Panc1 (cell line): ENCODE measurements around the gene PRR20G. TPM values are rescaled to one million over a fixed set of nuclear protein-coding genes. Genes with fewer than 3 reads are reported as not detected.

ENCODE experiments used
- ATAC-seq: fragments of 200-7000 bp; cut with Tn5 transposase; 2 replicates; pipeline ENCODE4 v1.9.1; 2020; ENCODE audit warnings: mild to moderate bottlenecking, moderate library complexity
- BruUV-seq: library from RNA; stranded (reverse); fragments of 400-500 nt; replicated peaks from 2 replicates; lab custom pipeline; 2021; lab: Mats Ljungman, UMichigan
- CTCF ChIA-PET: fragments of 300-600 bp; sonication (Branson Sonifier 250); formaldehyde crosslinking; loops from one replicate; lab custom pipeline; 2022; ENCODE audit warnings: antibody characterized with exemption; lab: Charles Lee
- POLR2A ChIA-PET: fragments of 300-600 bp; sonication (Branson Sonifier 250); formaldehyde crosslinking; loops from one replicate; lab custom pipeline; 2022; ENCODE audit warnings: antibody characterized with exemption; lab: Charles Lee
- DNase-seq: peaks from one replicate; pipeline ENCODE4 v3.0.0-alpha.2; 2010; ENCODE audit warnings: low read depth, low spot score
- H3K27ac ChIP-seq: 2 replicates; pipeline ENCODE4 v1.5.1; 2011; ENCODE audit warnings: mild to moderate bottlenecking, low read length, inconsistent platforms
- H3K27me3 ChIP-seq: fragments of 200-500 bp; sonication (Bioruptor generic); 2 replicates; pipeline ENCODE4 v1.6.0; 2014; ENCODE audit warnings: low read length, inconsistent platforms; ENCODE audit not compliant: control insufficient read depth, insufficient read depth
- H3K36me3 ChIP-seq: fragments of 200-500 bp; sonication (Bioruptor generic); 2 replicates; pipeline ENCODE4 v1.5.1; 2014; ENCODE audit warnings: inconsistent platforms, mild to moderate bottlenecking, low read length, moderate library complexity; ENCODE audit not compliant: control insufficient read depth, insufficient read depth
- H3K4me1 ChIP-seq: 2 replicates; pipeline ENCODE4 v1.5.1; 2011; ENCODE audit warnings: inconsistent platforms, mild to moderate bottlenecking, low read length, moderate library complexity; ENCODE audit not compliant: control insufficient read depth, insufficient read depth
- H3K4me3 ChIP-seq, 2 experiments: 2 replicates each; pipeline ENCODE4 v1.5.1; 2011 to 2012; ENCODE audit warnings: low read depth in 2 of 2, low read length in 2 of 2, mild to moderate bottlenecking in 2 of 2, inconsistent platforms in 1 of 2, moderate library complexity in 1 of 2
- H3K9me3 ChIP-seq: fragments of 200-500 bp; sonication (Bioruptor generic); 2 replicates; pipeline ENCODE4 v1.5.1; 2014; ENCODE audit warnings: low read depth, mild to moderate bottlenecking, inconsistent platforms, low read length, moderate library complexity; ENCODE audit not compliant: control insufficient read depth, insufficient read depth
- POLR2AphosphoS5 ChIP-seq: IDR thresholded peaks from 2 replicates; pipeline ENCODE4 v1.6.1; 2012; ENCODE audit warnings: mild to moderate bottlenecking, low read depth, low read length, moderate library complexity
- REST ChIP-seq, 2 experiments: IDR thresholded peaks; 2 replicates each; pipeline ENCODE4 v1.6.1; 2011 to 2012; ENCODE audit warnings: low read depth in 2 of 2, control low read depth in 1 of 2, low read length in 1 of 2, mild to moderate bottlenecking in 1 of 2, moderate library complexity in 1 of 2; ENCODE audit not compliant: insufficient read depth in 1 of 2
- SIN3A ChIP-seq: IDR thresholded peaks from 2 replicates; pipeline ENCODE4 v1.6.1; 2012; ENCODE audit warnings: low read depth, mild to moderate bottlenecking, low read length, moderate library complexity, borderline replicate concordance; ENCODE audit not compliant: insufficient read depth
- TCF7L2 ChIP-seq: IDR thresholded peaks from 2 replicates; pipeline ENCODE4 v1.6.1; 2011; ENCODE audit warnings: mild to moderate bottlenecking, low read depth, low read length, inconsistent platforms
- in situ Hi-C: cut with HindIII; loops from 2 replicates; pipeline ENCODE4 v1.10.0; 2016; ENCODE audit warnings: low sequenced_read_pairs, low pct_unique_long_range_greater_than_20kb
- intact Hi-C: fragments of 100-400 bp; cut with micrococcal nuclease; formaldehyde crosslinking; loops from one replicate; pipeline ENCODE4 v1.10.0; 2022; ENCODE audit not compliant: unreplicated experiment
- total RNA-seq: library from RNA; stranded (reverse); gene quantifications from one replicate; pipeline ENCODE4 v1.2.1, GENCODE V29; 2021; ENCODE audit not compliant: unreplicated experiment
- TF ChIP-seq, protein P1 (sequence below): fragments of 450-650 bp; IDR thresholded peaks from 2 replicates; pipeline ENCODE4 v1.5.1; 2017; ENCODE audit warnings: mild to moderate bottlenecking

The PRR20G gene
- total RNA-seq, 1 experiment from 2014 or later: not detected

DNA sequence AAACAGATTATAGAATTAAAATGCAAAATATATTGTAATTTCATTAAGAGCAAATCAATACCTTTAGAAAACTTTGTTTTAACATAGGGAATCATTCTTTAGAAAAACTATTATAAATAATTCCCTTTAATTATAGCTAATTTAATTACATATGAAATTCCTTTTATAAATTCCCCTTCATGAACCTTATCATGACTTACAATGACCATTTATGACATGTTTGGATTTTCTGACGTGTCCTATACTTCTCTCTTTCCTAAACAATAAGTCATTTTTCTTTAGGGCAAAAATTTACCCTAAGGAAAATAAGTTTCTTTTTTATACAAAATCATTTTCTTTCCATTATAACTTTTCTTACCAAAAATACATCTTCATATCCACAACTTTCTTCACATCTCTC lies 37.8 kb downstream of the PRR20G start:
- BruUV-seq: no TSS peak
- Histone ChIP-seq H3K4me3 (no peak overlapping the region), H3K36me3 (no peaks in the 10 kb centered on the region), H3K27ac (no peak overlapping the region), H3K27me3 (no peaks in the 10 kb centered on the region; the same call in 1 of the 2 replicates), H3K9me3 (peaks cover 18% of the 10 kb centered on the region), H3K4me1 (no peaks in the 10 kb centered on the region)
- ATAC-seq (no peak), DNase-seq (no peak)
- TF ChIP-seq REST (IDR thresholded peaks at IDR 0.05; ENCODE audit: insufficient read depth in 1 of 2, low read depth in 2 of 2, low read length in 1 of 2) (no peak), SIN3A (no peak), POLR2AphosphoS5 (no peak), TCF7L2 (no peak)
- TF ChIP-seq, protein P1, sequence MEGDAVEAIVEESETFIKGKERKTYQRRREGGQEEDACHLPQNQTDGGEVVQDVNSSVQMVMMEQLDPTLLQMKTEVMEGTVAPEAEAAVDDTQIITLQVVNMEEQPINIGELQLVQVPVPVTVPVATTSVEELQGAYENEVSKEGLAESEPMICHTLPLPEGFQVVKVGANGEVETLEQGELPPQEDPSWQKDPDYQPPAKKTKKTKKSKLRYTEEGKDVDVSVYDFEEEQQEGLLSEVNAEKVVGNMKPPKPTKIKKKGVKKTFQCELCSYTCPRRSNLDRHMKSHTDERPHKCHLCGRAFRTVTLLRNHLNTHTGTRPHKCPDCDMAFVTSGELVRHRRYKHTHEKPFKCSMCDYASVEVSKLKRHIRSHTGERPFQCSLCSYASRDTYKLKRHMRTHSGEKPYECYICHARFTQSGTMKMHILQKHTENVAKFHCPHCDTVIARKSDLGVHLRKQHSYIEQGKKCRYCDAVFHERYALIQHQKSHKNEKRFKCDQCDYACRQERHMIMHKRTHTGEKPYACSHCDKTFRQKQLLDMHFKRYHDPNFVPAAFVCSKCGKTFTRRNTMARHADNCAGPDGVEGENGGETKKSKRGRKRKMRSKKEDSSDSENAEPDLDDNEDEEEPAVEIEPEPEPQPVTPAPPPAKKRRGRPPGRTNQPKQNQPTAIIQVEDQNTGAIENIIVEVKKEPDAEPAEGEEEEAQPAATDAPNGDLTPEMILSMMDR: no peak
- CTCF ChIA-PET: interaction anchor here (0.6 kb wide), 1 partner anchor 176 kb away, joined by 6 read pairs; no protein-coding TSS in a partner anchor
- intact Hi-C loops (loop anchor here (10.0 kb wide), 1 partner anchor 205 kb away; no protein-coding TSS in a partner anchor), in situ Hi-C loops (no loop called here)
- POLR2A ChIA-PET: interaction anchor here (0.7 kb wide), 1 partner anchor 623 kb away, joined by 3 read pairs; no protein-coding TSS in a partner anchor

DNA sequence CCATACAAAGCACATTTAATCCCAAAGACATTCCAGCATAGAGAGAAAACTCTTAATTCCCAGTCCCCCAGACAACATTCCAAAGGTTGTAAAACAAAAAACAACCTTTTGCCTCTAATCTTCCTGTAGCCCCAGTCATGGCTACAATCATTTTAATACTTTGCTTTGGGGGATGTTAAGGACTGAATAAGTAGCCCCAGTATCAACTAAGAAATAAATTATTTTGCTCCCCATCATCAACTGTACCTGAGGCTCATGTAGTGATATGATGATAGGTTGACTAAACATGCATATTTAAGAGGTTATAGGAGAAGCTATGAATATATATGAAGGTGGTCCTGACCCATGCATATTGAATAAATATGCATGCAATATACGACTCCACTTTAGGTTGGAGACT lies 40.6 kb downstream of the PRR20G start:
- peaks cover 2% of the 10 kb centered on the region; the same call in 1 of the 2 replicates for H3K27me3 ChIP-seq
- TF ChIP-seq POLR2AphosphoS5: no peak
- TF ChIP-seq TCF7L2: no peak
- no peak for TF ChIP-seq SIN3A
- no peak for TF ChIP-seq REST (IDR thresholded peaks at IDR 0.05; ENCODE audit: insufficient read depth in 1 of 2, low read depth in 2 of 2, low read length in 1 of 2)
- TF ChIP-seq, protein P1: no peak
- no peak overlapping the region for H3K27ac ChIP-seq
- DNase-seq (no peak), ATAC-seq (no peak)
- H3K36me3 ChIP-seq: no peaks in the 10 kb centered on the region
- no peaks in the 10 kb centered on the region for H3K4me1 ChIP-seq
- CTCF ChIA-PET: no interaction called here
- no peak overlapping the region for H3K4me3 ChIP-seq
- BruUV-seq: no TSS peak
- in situ Hi-C loops (no loop called here), intact Hi-C loops (no loop called here)
- H3K9me3 ChIP-seq: peaks cover 18% of the 10 kb centered on the region
- POLR2A ChIA-PET: no interaction called here
